HG03439 (cell line): ENCODE data around the gene NSUN7.
A peak's percentile ranks its signal among the peaks of the same experiment; 100 is the strongest.
"Not testable (repeated sequence)": the region's sequence is repeated elsewhere in the genome, so short reads cannot be mapped to it uniquely, and the experiment has no call there.

ENCODE experiments used
- ATAC-seq: cut with Tn5 transposase; IDR thresholded peaks from one replicate; pipeline ENCODE4 v1.9.1; 2021; ENCODE audit warnings: mild to moderate bottlenecking, moderate library complexity; ENCODE audit not compliant: unreplicated experiment

Gene NSUN7

DNA sequence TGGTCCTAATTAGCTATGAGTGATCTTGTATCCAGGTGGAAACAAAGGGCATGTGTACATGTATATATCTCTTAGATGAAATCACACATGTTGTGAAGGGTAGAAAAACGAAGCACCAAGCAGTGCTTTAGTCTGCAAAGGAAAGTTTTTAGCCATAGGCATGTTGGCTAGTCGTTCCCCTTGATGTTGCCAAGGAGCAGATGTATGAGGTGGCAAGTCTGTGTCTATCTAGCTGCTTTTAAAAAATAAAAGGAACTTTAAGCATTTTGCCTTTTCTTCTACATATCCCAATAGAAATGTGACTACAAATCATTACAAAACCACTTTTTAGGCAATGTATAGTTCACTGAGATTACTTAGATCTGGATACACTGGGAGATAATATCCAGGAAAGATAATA, 63.1 kb downstream of the NSUN7 start:
- no peak for ATAC-seq

DNA sequence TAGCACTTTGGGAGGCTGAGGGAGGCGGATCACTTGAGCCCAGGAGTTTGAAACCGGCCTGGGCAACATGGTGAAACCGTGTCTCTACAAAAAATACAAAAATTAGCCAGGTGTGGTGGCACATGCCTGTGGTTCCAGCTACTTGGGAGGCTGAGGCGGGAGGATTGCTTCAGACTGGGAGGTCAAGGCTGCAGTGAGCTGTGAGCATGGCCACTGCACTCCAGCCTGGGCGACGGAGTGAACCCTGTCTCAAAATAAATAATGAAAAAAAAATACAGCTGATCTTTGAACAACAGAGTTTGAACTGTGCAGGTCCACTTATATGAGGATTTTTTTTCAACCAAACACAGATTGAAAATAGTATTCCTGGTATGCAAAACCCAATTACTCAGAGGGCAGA, 67.4 kb downstream of the NSUN7 start:
- not testable (repeated sequence) for ATAC-seq

DNA sequence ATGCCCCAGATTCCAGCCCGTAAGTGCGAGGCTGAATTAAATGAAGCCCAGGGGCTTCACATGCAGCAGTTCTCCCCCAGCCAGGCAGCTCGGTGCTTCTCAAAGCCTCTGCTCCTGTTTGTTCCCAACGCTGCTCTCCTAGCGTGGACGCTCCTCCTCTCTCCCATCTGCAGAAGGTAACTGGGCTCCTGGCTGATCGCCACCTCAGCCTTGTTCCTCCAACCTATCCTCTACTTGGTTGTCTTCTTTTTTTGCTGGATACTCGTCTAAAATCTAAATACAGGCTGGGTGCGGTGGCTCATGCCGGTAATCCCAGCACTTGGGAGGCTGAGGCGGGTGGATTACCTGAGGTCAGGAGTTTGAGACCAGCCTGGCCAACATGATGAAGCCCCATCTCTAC, 70.3 kb downstream of the NSUN7 start:
- ATAC-seq, result no peak

DNA sequence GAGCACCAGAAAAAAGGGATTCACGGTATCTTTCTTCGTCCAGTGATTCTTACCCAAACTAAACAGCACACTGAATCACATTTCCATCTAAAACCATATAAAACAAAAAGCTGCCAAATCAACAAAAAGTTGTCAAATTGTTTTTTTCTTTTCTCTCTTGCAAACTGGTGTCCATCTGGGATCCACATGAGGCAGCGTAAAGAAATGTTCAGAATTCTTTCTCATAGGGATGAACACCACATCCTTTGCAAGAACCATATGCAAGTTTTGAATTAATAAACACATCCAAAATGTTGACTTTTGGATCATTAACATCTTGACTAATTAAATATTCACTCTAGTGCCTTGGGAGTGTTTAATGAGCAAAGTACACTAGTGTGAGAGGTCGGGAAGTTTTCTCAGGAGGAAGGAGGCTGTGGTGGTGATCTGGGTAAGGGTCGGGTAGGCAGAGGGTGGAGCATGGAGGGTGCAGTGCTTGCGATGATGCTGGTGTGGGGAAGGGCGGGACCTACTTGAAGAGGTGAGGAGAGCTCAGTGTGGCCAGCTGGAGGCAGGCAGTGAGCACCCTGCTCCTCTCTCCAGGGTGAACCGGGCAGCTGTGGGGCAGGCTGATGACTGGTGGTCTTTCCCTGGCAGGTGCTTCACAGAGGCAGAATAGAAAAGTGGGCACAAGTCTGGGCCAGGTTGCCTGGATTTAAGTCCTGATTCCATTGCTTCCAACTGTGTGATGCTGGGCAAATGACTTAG, 72.8 kb downstream of the NSUN7 start:
- ATAC-seq, result no peak

GRCh38 chr4:40825014-40825838, 75.5 kb downstream of the NSUN7 start:
- ATAC-seq, result no peak

DNA sequence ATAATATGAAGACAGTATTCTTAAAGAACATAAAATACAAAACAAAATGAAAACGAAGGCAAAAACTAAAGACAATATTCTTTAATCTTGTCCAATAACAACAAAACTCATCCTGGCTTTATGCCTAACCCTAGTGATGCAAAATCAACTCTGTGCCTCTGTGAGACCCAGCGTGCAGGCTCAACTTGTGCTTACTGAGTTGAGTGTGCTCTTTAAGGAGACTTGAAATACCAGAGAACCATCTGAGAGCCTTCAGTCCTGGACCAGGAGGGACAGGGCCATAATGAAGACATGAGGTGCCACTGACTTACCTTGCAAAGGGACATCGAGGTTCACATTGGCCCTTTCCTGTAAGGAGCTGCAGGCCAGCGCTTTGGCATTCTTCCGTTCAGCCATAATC, 77.1 kb downstream of the NSUN7 start:
- no peak for ATAC-seq

DNA sequence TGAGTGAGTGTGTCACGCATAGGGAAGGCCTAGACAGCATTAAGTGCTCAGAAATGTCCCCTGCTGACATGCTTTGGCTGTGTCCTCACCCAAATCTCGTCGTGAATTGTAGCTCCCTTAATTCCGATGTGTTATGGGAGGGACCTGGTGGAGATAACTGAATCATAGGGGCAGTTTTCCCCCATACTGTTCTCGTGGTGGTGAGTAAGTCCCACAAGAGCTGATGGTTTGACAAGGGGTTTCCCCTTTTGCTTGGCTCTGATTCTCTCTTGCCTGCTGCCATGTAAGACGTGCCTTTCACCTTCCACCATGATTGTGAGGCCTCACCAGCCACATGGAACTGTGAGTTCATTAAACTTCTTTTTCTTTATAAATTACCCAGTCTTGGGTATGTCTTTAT, 78.0 kb downstream of the NSUN7 start:
- no peak for ATAC-seq

DNA sequence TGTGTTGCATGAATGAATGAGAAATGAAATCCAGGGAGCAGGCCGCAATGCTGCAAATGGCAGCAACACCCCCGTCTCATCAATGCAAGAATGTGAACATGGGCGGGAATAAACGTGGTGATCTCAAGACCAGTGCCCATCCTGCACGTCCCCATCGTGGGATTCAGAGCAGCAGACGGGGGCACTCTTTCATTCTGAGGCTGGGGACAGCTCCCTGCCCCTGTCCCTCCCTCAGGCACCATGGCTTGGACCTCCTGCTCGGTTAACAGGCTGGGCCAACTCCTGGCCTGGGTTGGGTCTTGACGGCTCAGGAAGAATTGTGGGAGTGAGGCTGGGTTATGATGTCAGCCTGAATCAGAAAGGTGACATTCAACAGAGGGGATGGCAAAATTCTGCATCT, 78.9 kb downstream of the NSUN7 start:
- ATAC-seq, result no peak

GRCh38 chr4:40829586-40829985, 79.8 kb downstream of the NSUN7 start:
- ATAC-seq, result no peak

DNA sequence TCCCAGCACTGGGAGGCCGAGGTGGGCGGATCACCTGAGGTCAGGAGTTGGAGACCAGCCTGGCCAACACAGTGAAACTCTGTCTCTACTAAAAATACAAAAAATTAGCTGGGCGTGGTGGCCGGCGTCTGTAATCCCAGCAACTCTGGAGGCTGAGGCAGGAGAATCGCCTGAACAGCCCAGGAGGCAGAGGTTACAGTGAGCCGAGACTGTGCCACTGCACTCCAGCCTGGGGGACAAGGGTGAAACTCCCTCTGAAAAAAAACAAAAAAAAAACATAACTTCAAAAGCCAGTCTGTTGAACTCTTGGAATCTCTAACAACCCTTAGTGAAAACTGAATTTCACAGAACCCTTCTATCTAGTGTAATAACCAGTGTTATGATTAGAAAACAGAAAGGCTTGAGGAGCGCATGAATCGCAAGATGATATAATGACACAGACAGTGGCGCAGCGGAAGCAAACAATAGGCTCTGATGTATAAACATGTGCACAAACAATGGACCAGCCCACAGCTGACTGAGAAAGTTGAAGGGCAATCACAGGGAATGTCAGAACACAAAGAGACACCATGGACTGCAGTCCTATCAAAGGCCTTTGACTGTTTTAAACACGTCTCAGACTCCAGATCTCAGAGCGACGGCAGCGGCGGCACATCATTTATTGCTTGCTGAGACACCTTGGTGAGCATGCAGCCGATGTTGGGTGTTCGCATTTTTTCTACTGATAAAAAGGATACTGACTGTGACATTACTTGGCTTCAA, 81.6 kb downstream of the NSUN7 start:
- ATAC-seq, result no peak

DNA sequence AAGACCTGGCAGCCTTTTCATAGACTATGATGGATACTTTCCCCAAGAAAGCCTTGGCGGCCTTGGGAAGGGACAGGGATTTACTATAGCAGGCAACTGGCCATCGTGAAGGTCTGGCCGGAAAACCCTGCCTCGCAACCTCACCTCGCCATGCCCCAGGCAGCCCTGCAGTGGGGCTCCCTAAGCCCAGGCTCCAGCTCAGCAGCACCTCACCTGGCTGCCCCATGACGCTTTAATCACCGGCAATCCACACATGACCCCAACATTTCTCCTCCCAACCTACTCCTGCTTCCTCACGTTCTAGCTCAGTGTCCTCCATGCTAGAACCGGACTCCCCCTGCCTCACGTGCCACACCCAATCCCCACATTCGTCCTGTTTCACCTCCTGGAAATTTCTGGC, 82.4 kb downstream of the NSUN7 start:
- ATAC-seq, result no peak

GRCh38 chr4:40833212-40833611, 83.5 kb downstream of the NSUN7 start:
- no peak for ATAC-seq

DNA sequence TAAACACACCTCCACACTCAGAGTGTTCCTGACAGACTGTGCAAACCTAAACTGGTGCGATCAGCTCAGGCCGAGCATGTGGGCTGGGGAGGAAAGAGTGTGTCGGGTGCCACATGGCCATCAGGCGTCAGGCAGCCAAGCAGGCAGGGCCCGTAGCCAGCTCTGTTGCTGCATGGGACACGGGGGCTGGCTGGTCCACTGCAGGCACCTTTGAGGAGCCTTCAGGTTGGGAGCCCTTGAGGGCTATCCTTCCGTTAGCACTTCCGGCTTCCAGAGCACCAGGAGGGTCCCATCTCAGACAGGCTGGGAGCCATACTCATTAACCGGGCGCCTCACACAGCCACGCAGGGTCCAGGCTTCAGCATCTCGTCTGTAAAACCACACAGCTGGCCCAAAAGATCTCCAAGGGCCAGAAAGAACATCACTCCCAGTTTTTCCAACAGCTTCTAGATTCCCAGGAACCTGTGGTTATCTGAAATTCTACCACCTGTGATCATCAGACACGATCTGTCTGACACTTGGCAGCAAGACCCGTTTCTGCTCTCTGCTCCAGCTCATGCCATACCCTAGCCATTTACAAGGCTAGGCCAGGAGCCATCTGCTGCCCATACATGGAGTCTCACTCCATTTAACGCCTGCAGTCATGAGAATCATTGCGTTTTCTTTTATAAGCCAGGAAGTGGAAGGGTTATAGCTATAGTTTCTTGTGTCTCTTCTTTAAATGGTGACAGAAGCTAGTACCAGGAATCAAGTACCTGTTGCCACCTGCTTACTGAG, 87.5 kb downstream of the NSUN7 start:
- ATAC-seq, result no peak

- ATAC-seq, result no peak
Observed at GRCh38 chr4:40838742-40839141, 89.0 kb downstream of the NSUN7 start.

DNA sequence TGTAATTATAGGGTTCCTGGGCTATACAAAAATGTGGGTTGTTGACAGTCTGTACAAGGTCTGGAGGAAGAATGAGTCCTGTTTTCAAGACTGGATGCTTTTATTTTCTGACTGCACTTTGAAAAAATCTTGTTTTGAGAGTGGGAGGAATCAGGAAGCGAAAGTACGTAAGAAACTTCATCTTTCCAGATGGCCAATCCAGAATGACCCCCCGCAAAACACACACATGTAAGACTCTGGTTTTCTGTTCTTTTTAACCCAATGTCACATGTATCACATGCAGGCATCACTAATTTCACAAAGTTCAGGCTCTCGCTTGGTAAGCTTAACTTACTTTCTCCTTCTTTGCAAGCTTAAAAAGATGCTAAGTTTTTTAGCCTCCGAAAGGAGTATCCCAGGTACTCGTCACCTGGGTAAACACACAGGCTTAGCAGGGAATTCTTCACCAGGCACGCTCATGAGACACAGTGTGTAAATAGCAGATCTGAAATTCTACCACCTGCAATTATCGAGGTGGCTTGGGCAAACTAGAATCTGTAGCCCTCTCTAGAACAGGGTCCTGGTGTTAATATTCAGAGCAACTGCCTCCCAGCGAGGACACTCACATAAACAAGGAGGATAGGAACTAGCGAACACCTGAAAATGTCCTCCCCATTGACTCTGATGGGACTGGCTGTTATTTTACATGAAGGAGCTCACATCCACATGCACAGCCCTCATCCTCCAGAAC, 90.7 kb downstream of the NSUN7 start:
- ATAC-seq, result no peak

DNA sequence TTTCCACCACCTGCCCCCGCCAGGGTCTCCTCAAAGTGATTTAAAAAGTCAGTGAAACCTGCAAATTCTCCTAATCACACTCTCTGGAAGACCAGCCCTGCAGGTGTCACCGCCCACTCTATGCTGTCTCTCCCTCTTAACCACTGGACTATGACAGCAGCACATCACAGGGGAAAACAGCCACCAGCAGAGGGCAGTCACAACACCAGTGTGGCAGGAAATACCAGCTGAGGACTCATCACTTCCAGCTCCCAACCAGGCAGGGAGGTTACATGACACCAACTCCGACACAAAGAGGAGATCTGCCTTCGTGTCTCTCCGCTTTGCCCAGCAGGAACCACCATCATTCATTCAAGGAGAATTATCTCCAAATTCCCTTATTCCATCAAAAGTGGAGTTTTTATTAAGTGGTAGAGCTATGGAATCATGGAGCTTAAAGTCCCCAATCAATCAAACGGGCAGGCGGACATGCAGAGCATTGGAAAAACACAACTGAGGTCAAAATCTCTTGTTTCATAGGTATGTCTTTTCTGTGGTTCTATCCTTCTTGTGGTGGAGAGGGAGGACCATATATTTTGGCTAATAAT, 91.3 kb downstream of the NSUN7 start:
- ATAC-seq, result peak; percentile 68

GRCh38 chr4:40842318-40842717, 92.6 kb downstream of the NSUN7 start:
- ATAC-seq, result no peak

DNA sequence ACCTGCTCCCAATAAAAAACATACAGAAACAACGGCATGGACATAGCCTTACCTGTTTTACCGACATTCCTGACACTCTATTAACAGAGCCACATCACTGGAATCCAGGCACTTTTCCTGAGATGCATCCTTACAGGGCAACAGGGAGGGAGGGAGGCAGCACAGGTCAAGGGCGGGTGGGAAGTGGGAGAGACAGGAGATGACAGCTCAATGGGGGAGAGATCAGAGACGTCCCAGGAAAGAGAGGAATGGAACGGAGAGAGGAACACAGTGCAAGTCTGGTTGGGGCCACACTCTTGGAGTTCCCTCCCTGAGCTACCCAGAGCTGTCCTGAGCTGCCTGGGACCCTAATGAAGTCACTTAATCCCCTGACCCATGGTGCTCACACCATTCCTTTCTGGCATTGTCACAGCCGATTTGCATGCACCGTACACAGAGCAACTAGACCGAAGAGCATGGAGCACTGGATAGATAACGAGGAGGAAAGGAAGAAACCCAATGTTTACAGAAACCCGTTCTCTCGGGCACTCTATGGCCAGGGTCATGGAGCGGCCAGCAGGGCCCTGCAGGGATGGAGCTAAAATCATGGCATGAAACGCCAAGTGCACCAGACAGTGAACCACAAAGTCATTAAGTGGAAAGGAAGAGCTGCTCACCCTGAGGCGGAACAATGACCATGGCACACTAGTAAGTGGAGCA, 93.1 kb downstream of the NSUN7 start:
- ATAC-seq, result no peak

DNA sequence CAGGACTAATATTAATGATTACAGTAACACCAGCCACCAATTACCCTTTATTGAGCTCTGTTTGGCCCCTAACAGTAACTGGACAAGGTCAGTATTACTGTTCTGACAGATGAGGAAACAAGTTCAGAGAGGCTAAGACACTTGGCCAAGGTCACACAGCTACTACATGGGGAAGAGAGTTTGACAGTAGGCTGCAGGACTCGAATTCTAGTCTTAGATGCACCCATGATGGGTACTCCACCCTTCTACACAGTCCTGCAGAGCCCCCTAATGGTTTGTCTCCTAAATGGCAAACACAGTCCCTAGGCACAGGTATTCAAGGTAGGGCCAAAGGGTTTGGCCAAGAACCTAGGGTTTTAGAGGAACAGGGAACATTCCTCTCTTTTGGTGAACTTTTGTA, 93.9 kb downstream of the NSUN7 start:
- ATAC-seq, result no peak
